GM12801 (cell line): ENCODE results near the gene CAMKK1.

Experiments used
- TF ChIP-seq, protein P1 (sequence below): IDR thresholded peaks from one replicate; pipeline ENCODE4 v1.5.1; 2011; ENCODE audit warnings: control low read depth; ENCODE audit not compliant: insufficient read length; ENCODE audit errors: extremely low read depth

The CAMKK1 gene

DNA sequence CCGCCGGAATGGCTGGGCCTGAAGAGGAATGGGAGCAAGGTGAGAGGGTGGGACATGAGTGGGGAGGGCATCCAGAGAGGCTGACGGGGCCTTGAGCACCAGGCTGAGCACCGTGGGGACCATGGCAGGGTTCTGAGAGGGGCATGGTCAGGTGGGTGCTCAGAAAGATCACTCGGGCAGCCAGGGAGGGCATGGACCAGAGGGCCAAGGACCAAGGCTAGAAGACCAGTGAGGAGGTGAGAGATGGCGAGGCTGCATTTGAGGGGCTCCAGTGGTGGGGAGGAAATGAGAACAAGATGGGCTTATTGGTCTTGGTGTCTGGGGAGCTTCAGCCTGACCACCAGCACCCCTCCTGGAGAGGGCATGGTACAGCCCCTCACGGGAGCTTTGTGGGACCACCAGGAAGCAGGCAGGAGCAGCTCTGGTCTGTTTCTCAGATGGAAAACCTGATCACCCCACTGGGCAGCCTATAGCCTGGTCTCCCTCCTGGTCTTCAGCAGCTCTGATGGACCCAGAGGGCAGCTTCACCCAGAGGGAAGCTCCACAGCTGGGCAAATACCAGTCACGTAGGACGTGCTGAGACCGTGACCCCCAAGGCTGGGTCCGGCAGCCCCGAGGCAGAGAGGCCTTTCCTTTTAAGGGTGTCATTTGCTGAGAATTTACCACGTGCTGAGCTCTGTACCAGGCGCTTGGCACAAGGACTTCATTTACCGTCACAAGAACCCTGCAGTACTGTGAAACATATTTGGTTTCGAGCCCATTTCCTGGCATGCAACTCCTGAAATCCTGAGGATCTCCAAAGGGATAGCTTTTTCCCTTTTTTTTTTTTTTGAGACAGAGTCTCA, 35.4 kb downstream of the CAMKK1 start:
- TF ChIP-seq, protein P1, sequence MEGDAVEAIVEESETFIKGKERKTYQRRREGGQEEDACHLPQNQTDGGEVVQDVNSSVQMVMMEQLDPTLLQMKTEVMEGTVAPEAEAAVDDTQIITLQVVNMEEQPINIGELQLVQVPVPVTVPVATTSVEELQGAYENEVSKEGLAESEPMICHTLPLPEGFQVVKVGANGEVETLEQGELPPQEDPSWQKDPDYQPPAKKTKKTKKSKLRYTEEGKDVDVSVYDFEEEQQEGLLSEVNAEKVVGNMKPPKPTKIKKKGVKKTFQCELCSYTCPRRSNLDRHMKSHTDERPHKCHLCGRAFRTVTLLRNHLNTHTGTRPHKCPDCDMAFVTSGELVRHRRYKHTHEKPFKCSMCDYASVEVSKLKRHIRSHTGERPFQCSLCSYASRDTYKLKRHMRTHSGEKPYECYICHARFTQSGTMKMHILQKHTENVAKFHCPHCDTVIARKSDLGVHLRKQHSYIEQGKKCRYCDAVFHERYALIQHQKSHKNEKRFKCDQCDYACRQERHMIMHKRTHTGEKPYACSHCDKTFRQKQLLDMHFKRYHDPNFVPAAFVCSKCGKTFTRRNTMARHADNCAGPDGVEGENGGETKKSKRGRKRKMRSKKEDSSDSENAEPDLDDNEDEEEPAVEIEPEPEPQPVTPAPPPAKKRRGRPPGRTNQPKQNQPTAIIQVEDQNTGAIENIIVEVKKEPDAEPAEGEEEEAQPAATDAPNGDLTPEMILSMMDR = no peak

DNA sequence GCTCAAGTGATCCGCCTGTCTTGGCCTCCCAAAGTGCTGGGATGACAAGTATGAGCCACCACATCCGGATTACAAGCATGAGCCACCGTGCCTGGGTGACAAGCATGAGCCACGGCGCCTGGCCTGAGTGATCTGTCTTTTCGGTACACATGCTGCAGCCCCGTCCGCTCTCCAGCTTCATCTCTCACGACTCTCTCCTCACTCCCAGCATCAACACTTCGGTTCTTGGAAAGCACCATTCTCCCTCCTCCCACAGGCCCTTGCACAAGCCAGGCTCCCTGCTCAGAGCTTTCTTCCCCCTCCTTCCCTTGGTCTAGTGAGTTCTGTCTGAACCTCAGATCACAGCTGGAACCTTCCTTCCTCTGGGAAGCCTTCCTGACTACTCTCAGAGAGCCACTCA, 40.3 kb downstream of the CAMKK1 start:
- TF ChIP-seq, protein P1 = no peak

DNA sequence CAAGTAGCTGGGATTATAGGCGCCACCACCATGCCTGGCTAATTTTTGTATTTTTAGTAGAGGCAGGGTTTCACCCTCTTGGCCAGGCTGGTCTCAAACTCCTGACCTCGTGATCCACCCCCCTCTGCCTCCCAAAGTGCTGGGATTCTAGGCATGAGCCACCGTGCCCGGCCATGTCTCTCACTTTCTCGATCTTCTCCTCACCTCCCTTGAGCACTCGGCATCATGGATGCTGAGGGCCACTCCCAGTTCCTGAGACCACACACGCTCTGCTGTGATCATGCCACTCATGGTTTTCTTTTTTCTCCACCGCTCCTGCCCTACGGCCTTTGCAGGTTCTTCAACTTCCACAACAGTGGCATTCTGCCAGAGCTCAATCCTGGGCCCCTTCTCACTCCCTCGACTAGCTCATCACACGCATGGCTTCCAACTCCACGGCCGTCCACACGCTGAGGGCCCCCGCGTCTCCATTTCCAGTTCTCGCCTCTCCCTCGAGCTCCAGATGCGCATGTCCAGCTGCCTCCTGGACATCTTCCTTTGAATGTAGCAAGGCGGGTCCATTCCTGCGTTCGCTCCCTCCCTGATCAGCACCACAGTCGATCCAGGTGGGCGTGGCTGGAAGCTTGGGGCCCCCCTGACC, 41.3 kb downstream of the CAMKK1 start:
- TF ChIP-seq, protein P1 = no peak

DNA sequence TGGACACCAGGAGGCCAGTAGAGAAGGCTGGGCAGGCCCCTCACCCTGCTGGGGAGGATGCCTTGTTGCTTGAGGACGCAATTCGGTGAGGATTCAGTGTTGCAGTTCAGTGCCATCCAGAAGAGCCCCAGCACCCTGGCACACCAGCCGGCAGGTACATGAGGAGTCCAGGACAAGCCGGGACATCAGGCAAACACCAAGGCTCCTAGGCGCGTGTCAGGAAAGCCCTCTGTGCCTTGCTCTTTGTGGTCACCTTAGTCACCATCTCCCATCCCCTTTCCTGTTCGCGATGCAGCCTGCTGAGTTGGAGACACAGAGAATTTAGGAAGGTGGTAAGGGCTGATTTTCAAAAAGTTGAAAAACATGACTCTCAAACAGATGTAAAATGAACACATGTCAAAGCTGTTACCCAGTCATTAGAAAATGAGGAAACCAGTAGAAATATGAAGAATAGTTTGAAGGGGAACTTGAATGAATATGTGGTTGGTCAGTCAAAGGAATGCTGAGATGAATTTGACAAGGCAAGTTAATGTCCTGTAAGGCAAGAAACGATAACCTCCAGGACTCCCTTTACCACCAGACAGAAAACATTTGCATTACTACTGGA, 44.5 kb downstream of the CAMKK1 start:
- TF ChIP-seq, protein P1 = no peak

DNA sequence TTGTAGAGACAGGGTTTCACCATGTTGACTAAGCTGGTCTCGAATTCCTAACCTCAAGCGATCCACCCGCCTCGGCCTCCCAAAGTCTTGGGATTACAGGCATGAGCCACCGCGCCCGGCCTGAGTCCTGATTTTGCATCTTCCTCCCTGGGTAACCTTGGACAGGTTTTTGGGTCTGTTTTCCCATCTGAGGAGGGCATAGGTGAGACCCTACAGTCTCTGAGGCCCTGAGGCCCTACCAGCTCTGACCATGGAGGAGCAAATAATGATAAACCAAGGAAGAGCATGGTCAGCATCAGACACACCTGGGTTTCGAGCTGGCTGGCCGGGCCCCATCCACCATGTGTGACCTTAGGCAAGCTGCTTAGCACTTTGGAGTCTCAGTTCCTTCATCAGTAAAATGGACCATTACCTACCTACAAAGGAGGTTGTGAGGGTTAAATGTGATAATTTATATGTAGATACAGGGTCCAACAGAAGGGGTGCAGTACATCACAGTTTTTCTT, 45.6 kb downstream of the CAMKK1 start:
- TF ChIP-seq, protein P1 = no peak

DNA sequence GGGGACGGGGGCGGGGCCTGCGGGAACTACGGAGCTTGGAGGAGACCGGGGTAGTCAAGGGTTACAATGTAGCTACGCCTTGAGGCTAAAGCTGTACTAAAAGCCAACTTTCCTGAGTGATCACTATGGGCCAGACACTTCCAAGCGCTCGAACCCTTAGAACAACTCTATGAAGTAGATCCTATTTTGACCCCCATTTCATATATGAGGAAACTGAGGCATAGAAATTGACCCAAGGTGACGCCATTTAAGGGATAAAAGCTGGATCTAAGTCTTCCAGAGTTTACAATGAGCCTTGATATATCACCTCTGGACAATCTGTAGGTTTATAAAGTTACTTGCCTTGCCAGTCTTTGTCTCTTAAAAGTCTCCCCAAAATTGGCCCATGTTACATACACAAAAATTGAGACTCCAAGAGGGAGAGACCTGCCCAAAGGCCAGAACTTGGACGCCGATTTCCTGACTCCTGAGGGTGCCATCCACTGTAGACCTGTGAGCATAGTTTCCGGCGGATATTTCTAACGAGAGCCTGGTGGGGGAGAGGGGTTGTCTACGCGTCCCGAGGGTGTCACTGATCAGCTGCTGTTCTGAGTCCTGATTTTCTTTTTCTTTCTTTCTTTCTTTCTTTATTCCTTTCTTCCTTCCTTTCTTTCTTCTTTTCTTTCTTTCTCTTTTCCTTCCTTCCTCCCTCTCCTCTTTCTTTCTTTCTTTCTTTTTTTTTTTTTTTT, 46.3 kb downstream of the CAMKK1 start:
- TF ChIP-seq, protein P1 = no peak
